A673 (cell line): ENCODE results near the gene THAP3. TPM values are rescaled to one million over a fixed set of nuclear protein-coding genes. Genes with fewer than 3 reads are reported as not detected.
A peak's percentile ranks its signal among the peaks of the same experiment; 100 is the strongest.

Experiments used
- BruUV-seq: library from RNA; stranded (reverse); fragments of 400-500 nt; replicated peaks from 2 replicates; lab custom pipeline; 2021; lab: Mats Ljungman, UMichigan
- CTCF ChIA-PET: fragments of 300-600 bp; sonication (Branson Sonifier 250); formaldehyde crosslinking; loops from one replicate; lab custom pipeline; 2022; ENCODE audit warnings: antibody characterized with exemption; lab: Charles Lee
- POLR2A ChIA-PET: fragments of 300-600 bp; sonication (Branson Sonifier 250); formaldehyde crosslinking; loops from one replicate; lab custom pipeline; 2022; ENCODE audit warnings: antibody characterized with exemption; ENCODE audit not compliant: low non-redundant PET; lab: Charles Lee
- DNase-seq: peaks from one replicate; pipeline ENCODE4 v3.0.0-alpha.2; 2015; ENCODE audit warnings: low spot score
- H3K27ac ChIP-seq: fragments of 200-600 bp; sonication (generic); 2 replicates; pipeline ENCODE4 v1.5.1; 2016; ENCODE audit warnings: mixed run types, low read depth, mild to moderate bottlenecking, mixed read lengths, antibody characterized with exemption, low read length; ENCODE audit not compliant: poor library complexity, severe bottlenecking
- H3K27me3 ChIP-seq: fragments of 200-600 bp; sonication (generic); replicated peaks from 2 replicates; pipeline ENCODE4 v1.6.1; 2017; ENCODE audit warnings: mixed run types, low read depth, mild to moderate bottlenecking, mixed read lengths, antibody characterized with exemption, low read length; ENCODE audit not compliant: insufficient read depth, poor library complexity
- H3K36me3 ChIP-seq: fragments of 200-600 bp; sonication (generic); 2 replicates; pipeline ENCODE4 v1.6.1; 2016; ENCODE audit warnings: mixed run types, mild to moderate bottlenecking, mixed read lengths, antibody characterized with exemption, low read length; ENCODE audit not compliant: insufficient read depth, poor library complexity, severe bottlenecking
- H3K4me1 ChIP-seq: fragments of 200-600 bp; sonication (generic); 2 replicates; pipeline ENCODE4 v1.6.1; 2017; ENCODE audit warnings: mixed run types, mild to moderate bottlenecking, mixed read lengths, antibody characterized with exemption, low read length; ENCODE audit not compliant: insufficient read depth, poor library complexity, severe bottlenecking
- H3K4me3 ChIP-seq: fragments of 200-600 bp; sonication (generic); 2 replicates; pipeline ENCODE4 v1.5.1; 2016; ENCODE audit warnings: low read depth, mixed run types, mild to moderate bottlenecking, mixed read lengths, low read length; ENCODE audit not compliant: poor library complexity, severe bottlenecking
- H3K9me3 ChIP-seq: fragments of 200-600 bp; sonication (generic); 2 replicates; pipeline ENCODE4 v1.6.1; 2016; ENCODE audit warnings: mixed run types, low read depth, mild to moderate bottlenecking, mixed read lengths, antibody characterized with exemption, low read length; ENCODE audit not compliant: poor library complexity, severe bottlenecking
- CTCF ChIP-seq: fragments of 300-800, 200-600 bp; sonication (generic); conservative IDR thresholded peaks from 2 replicates; pipeline ENCODE4 v1.5.1; 2017; ENCODE audit warnings: low read depth, mild to moderate bottlenecking, antibody characterized with exemption, low read length, moderate library complexity, mixed read lengths
- EZH2 ChIP-seq: fragments of 200-600 bp; sonication (generic); IDR thresholded peaks from 2 replicates; pipeline ENCODE4 v1.6.1; 2017; ENCODE audit warnings: borderline replicate concordance, low read depth, mild to moderate bottlenecking, mixed read lengths, antibody characterized with exemption, low read length; ENCODE audit not compliant: poor library complexity, severe bottlenecking
- intact Hi-C: fragments of 100-400 bp; cut with micrococcal nuclease; formaldehyde crosslinking; loops from one replicate; pipeline ENCODE4 v1.10.0; 2022; ENCODE audit not compliant: unreplicated experiment
- total RNA-seq: library from RNA; stranded (reverse); gene quantifications from 2 replicates; pipeline ENCODE4 v1.2.3, GENCODE V29; 2021

The THAP3 gene
- total RNA-seq, 1 experiment from 2014 or later, result 23.6 TPM

- Histone ChIP-seq H3K4me1 (peaks cover 12% of the 10 kb centered on the region), H3K4me3 (no peak overlapping the region), H3K27ac (no peak overlapping the region), H3K27me3 (no peaks in the 10 kb centered on the region), H3K9me3 (no peaks in the 10 kb centered on the region), H3K36me3 (peaks cover 24% of the 10 kb centered on the region)
- POLR2A ChIA-PET, result no interaction called here
- BruUV-seq, result no TSS peak
- TF ChIP-seq CTCF, result no peak
- TF ChIP-seq EZH2, result no peak
- CTCF ChIA-PET, result no interaction called here
- intact Hi-C loops, result no loop called here
- DNase-seq, result no peak
These were observed 28.3 kb downstream of the THAP3 start for GRCh38 chr1:6652986-6653385.

- H3K36me3 ChIP-seq, result peaks cover 24% of the 10 kb centered on the region
- no peaks in the 10 kb centered on the region for H3K27me3 ChIP-seq
- ChIA-PET POLR2A (no interaction called here), CTCF (no interaction called here)
- intact Hi-C loops, result no loop called here
- H3K4me1 ChIP-seq, result peaks cover 12% of the 10 kb centered on the region
- no TSS peak for BruUV-seq
- H3K9me3 ChIP-seq, result no peaks in the 10 kb centered on the region
- peak; percentile 50 for DNase-seq
- H3K27ac ChIP-seq, result no peak overlapping the region
- H3K4me3 ChIP-seq, result no peak overlapping the region
- no peak for TF ChIP-seq EZH2
- TF ChIP-seq CTCF, result no peak
These were observed 29.0 kb downstream of the THAP3 start for GRCh38 chr1:6653436-6654290.

GRCh38 chr1:6657138-6657537 is 32.5 kb downstream of the THAP3 start:
- CTCF ChIA-PET, result interaction anchor here (0.6 kb wide), 1 partner anchor 36 kb away, joined by 3 read pairs; no protein-coding TSS in a partner anchor

More at GRCh38 chr1:6657138-6657537, 32.5 kb downstream of the THAP3 start:
- Histone ChIP-seq H3K36me3 (peaks cover 13% of the 10 kb centered on the region), H3K27me3 (no peaks in the 10 kb centered on the region), H3K27ac (no peak overlapping the region), H3K4me1 (peaks cover 12% of the 10 kb centered on the region), H3K9me3 (no peaks in the 10 kb centered on the region), H3K4me3 (no peak overlapping the region)
- BruUV-seq, result no TSS peak
- intact Hi-C loops, result no loop called here
- POLR2A ChIA-PET, result no interaction called here
- TF ChIP-seq EZH2 (no peak), CTCF (no peak)
- no peak for DNase-seq
